Measurements from ENCODE around the gene NCK1. TPM values are rescaled to one million over a fixed set of nuclear protein-coding genes. Genes with fewer than 3 reads are reported as not detected.
"Not testable (repeated sequence)": the region's sequence is repeated elsewhere in the genome, so short reads cannot be mapped to it uniquely, and the experiment has no call there.

The NCK1 gene
- total and polyA plus RNA-seq, 12 donors, result 7.6 to 31.8 (median 21.0) TPM

- no peaks in the 10 kb centered on the region for H3K9me3 ChIP-seq
- H3K4me3 ChIP-seq, result peak overlapping the region in 7 of 10 donors; percentile 68 to 97 (median 93)
- 42 to 53% methylated on average over 4 of the region's 4 CpGs for WGBS, 2 donors
- no peak for TF ChIP-seq CTCF (IDR thresholded peaks at IDR 0.05)
- peaks cover 0 to under 1% (median 0%) of the 10 kb centered on the region in 9 donors for H3K36me3 ChIP-seq
- H3K27ac ChIP-seq, result peak overlapping the region in 6 of 10 donors; percentile 92 to 97 (median 95)
- intact Hi-C loops (cut with DNase I), result loop anchor here in 6 of 10 donors (2.0 to 10.0 kb wide), 8 partner anchors 42 to 154 kb away; partner anchors contain the start of genes SLC35G2 (in 3 of the 6) and STAG1 (in 3 of the 6)
- H3K27me3 ChIP-seq, result no peaks in the 10 kb centered on the region
- H3K4me1 ChIP-seq, result peaks cover 0 to 70% (median 48%) of the 10 kb centered on the region in 9 donors
- ATAC-seq (no peak), DNase-seq (no peak)
Observed at GRCh38 chr3:136860541-136860940, 1.5 kb upstream of the NCK1 start.

DNA sequence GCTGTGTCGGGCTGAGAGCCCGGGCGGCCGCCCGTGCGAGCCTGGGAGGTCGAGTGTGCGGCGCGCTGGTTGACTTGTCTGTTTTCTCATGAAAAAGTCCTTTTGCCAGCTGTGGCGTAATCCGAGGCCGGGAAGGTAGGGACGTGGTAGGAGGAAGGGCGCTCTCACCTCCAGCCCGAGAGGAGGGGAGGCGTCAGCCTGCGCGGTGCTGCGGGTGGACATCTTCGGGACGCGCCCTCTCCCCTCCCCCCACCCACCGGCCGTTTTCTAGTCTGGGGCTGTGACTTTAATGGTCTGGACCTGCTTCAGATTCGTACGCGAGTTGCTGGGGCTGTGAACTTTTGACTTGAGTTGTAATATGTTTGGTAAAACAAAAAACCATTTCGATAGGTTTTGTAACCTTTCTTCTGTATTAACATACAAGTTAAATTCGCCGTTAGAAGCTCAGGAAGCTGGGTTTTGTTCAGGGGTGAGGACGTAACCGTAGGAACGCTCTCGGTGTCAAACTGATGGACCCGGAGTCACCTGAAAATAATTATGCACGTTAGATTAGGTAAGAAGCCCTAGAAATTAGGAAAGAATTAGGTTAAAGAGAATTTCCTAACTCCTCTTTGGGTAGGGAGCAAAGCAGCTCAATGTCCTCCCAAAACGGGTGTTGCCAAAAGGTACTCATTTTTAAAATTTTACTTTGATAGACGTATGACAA, 762 bp downstream of the NCK1 start:
- 1% methylated on average over 35 to 39 of the region's 39 CpGs for WGBS, 2 donors
- Histone ChIP-seq H3K9me3 (no peaks in the 10 kb centered on the region), H3K27me3 (no peaks in the 10 kb centered on the region), H3K36me3 (peaks cover 0 to 4% (median 0%) of the 10 kb centered on the region in 9 donors), H3K27ac (peak overlapping the region; percentile 81 to 97 (median 94)), H3K4me3 (peak overlapping the region; percentile 58 to 98 (median 93)), H3K4me1 (peaks cover 0 to 55% (median 33%) of the 10 kb centered on the region in 9 donors)
- no peak for TF ChIP-seq CTCF (IDR thresholded peaks at IDR 0.05)
- intact Hi-C loops (cut with DNase I), result loop anchor here in 7 of 10 donors (1.0 to 10.0 kb wide), 10 partner anchors 44 to 152 kb away; partner anchors contain the start of genes STAG1 (in 4 of the 7) and SLC35G2 (in 3 of the 7)
- DNase-seq, result peak; percentile 44
- peak; percentile 39 to 81 (median 56) for ATAC-seq

DNA sequence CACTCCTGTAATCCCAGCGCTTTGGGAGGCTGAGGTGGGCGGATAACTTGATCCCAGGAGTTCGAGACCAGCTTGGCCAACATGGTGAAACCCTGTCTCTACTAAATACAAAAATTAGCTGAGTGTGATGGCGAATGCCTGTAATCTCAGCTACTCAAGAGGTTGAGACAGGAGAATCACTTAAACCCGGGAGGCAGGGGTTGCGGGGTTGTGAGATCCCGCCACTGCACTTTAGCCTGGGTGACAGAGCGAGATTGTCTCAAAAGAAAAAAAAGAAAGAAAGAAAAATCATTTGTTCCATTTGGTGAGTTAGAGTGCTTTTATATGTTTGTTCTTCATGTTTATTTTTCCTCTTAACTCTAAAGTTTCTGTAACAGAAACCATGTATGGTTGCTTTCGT, 7.3 kb downstream of the NCK1 start:
- no peak for ATAC-seq
- Histone ChIP-seq H3K27me3 (no peaks in the 10 kb centered on the region), H3K4me1 (peaks cover 0 to 13% (median 0%) of the 10 kb centered on the region in 9 donors), H3K27ac (no peak overlapping the region), H3K9me3 (peaks cover 0 to 8% (median 0%) of the 10 kb centered on the region in 11 donors), H3K4me3 (no peak overlapping the region), H3K36me3 (peaks cover 0 to 49% (median 6%) of the 10 kb centered on the region in 9 donors)
- no peak for TF ChIP-seq CTCF (IDR thresholded peaks at IDR 0.05)
- DNase-seq, result no peak
- WGBS, 2 donors, result 97 to 98% methylated on average over 9 of the region's 9 CpGs
- intact Hi-C loops (cut with DNase I), result loop anchor here in 4 of 10 donors (5.0 to 10.0 kb wide), 5 partner anchors 56 to 146 kb away; no protein-coding TSS in a partner anchor

GRCh38 chr3:136872258-136872657, 10.2 kb downstream of the NCK1 start:
- DNase-seq; H3K27me3 ChIP-seq; H3K9me3 ChIP-seq; H3K4me3 ChIP-seq; ATAC-seq; H3K27ac ChIP-seq; intact Hi-C loops (cut with DNase I): not testable (repeated sequence)
- Histone ChIP-seq H3K4me1 (peaks cover 0 to 13% (median 0%) of the 10 kb centered on the region in 9 donors), H3K36me3 (peaks cover 0 to 50% (median 6%) of the 10 kb centered on the region in 9 donors)
- 95 to 99% methylated on average over 3 of the region's 3 CpGs for WGBS, 2 donors

DNA sequence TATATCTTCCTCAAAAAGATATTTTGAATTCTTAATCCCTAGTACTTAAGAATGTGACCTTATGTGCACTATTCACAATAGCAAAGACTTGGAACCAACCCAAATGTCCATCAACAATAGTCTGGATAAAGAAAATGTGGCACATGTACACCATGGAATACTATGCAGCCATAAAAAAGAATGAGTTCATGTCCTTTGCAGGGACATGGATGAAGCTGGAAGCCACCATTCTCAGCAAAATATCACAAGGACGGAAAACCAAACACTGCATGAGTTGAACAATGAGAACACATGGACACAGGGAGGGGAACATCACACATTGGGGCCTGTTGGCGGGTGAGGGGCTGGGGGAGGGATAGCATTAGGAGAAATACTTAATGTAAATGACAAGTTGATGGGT, 17.5 kb downstream of the NCK1 start:
- H3K9me3 ChIP-seq; H3K4me3 ChIP-seq; intact Hi-C loops (cut with DNase I); H3K27me3 ChIP-seq; ATAC-seq; H3K36me3 ChIP-seq; DNase-seq; H3K27ac ChIP-seq: not testable (repeated sequence)
- peaks cover 0 to 18% (median 0%) of the 10 kb centered on the region in 9 donors for H3K4me1 ChIP-seq
- 98% methylated on average over 2 of the region's 2 CpGs for WGBS, 2 donors

All from heart right ventricle (tissue), 16 donors.